Stimulated activated CD4-positive, alpha-beta T cell treated with anti-CD3 and anti-CD28 coated beads, Interleukin-1b, Interleukin-23, amount 100 ng/mL, for 1 hour (primary cell): ENCODE results near the gene SDR39U1.
"Not testable (repeated sequence)": the region's sequence is repeated elsewhere in the genome, so short reads cannot be mapped to it uniquely, and the experiment has no call there.

Experiments used
- DNase-seq, 2 donors: peaks; one replicate each; pipeline ENCODE4 v3.0.0-alpha.2; 2020; ENCODE audit warnings: low read depth in 2 of 2

The SDR39U1 gene, protein sequence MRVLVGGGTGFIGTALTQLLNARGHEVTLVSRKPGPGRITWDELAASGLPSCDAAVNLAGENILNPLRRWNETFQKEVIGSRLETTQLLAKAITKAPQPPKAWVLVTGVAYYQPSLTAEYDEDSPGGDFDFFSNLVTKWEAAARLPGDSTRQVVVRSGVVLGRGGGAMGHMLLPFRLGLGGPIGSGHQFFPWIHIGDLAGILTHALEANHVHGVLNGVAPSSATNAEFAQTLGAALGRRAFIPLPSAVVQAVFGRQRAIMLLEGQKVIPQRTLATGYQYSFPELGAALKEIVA

DNA sequence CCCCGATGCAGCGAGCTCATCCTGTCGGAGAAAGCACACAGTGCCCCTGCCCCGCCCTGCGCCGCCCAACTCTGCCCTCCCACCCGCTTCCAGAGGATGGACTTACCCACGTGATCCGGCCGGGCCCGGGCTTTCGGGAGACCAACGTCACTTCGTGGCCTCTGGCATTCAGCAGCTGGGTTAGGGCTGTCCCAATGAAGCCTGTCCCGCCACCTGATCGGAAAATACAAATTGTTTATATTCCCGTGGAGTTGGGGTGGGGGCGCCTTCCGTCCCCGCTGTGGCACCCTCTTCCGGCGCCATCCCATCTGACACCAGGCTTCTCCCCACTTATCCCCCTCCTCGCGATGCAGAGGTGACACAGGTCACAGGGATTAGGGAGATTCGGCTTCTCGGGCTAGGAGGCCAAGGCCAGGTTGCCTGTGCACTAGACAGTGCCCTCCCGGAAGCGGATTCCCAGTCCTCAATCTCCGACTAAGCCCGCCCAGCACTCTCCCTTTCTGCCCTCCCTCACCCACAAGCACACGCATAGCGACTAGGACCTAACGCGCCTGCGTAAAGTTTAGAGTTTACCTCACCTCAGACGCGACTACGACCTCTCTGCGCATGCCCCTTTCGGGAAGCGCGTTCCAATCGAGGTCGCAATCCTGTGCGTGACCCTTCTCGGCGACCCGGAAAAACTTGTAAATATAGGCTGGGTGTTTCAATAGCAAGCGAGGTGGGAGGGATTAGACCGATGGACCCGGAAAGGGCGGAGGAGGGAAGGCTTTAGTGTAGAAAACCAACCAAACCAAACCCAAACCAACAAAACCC is at the start of gene SDR39U1:
SDR39U1 (minus strand) TSS at position 537 of the 813 bp plus-strand sequence; CDS start at position 530, 7 bp downstream.
- peak; percentile 80 to 93 for DNase-seq

DNA sequence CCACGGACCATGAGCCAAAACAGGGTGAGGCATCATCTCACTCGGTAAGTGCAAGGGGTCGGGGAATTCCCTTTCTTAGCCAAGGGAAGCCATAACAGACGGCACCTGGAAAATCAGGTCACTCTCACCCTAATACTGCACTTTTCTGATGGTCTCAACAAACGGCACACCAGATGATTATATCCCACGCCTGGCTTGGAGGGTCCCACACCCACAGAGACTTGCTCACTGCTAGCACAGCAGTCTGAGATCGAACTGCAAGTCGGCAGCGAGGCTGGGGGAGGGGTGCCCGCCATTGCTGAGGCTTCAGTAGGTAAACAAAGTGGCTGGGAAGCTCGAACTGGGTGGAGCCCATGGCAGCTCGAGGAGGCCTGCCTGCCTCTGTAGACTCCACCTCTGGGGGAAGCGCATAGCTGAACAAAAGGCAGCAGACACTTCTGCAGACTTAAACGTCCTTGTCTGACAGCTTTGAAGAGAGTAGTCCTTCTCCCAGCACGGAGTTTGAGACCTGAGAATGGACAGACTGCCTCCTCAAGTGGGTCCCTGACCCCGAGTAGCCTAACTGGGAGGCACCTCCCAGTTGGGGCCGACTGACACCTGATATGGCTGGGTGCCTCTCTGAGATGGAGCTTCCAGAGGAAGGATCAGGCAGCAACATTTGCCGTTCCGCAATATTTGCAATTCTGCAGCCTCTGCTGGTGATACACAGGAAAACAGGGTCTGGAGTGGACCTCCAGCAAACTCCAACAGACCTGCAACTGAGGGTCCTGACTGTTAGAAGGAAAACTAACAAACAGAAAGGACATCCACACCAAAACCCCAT is 49.2 kb upstream of the SDR39U1 start:
- DNase-seq = not testable (repeated sequence)

DNA sequence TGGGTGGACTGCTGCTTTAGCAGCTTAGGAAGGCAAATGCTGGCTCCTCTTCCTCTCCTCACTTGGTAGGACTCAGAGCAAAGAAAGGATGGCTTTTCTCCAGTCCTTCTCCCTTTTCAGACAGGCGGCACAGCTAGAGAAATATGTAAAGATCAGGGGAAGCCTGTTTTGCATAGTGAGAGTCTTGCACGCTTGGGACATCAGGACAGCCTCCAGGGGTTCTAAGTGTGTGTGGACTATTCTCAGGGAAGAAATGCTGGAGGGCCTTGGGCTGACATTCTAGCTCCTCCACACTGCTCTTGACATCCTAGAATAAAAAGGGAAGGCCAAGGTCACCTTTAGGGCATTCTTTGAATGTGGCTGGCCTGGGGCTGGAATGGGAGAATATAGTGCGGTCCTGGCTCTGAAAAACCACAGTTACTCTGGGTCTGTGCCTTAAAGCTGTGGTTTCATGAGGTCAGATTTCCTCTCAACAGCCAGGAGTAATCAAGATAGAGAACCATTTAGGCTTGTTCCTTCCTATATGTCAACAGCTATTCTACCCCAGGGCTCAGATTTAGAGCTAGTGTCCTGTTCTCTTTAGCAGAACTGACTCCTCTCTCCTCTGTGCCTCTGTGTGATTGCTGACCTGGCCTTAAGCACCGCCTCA is 41.2 kb upstream of the SDR39U1 start:
- no peak for DNase-seq

DNA sequence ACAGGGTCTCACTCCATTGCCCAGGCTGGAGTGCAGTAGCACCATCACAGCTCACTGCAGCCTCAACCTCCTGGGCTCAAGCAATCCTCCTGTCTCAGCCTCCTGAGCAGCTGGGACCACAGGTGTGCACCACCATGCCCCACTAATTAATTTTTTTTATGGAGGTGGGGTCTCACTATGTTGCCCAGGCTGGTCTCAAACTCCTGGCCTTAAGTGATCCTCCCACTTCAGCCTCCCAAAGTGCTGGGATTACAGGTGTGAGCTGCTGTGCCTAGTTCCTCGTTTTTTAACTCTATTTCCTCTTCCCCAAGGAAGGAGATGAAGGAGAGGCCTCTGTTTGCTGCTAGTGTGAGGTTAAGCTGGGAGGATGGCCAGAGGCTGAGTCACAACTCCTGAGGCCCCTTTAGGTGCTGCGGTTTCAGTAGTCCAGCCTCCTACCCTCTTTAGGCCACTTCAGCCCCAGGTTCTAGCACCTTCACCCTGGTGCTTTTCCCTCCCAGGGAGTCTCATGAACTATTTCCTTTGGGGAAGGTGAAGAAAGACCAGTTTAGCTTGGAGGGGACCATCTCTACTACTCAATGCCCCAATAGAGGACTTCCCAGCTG is 40.2 kb upstream of the SDR39U1 start:
- not testable (repeated sequence) for DNase-seq

DNA sequence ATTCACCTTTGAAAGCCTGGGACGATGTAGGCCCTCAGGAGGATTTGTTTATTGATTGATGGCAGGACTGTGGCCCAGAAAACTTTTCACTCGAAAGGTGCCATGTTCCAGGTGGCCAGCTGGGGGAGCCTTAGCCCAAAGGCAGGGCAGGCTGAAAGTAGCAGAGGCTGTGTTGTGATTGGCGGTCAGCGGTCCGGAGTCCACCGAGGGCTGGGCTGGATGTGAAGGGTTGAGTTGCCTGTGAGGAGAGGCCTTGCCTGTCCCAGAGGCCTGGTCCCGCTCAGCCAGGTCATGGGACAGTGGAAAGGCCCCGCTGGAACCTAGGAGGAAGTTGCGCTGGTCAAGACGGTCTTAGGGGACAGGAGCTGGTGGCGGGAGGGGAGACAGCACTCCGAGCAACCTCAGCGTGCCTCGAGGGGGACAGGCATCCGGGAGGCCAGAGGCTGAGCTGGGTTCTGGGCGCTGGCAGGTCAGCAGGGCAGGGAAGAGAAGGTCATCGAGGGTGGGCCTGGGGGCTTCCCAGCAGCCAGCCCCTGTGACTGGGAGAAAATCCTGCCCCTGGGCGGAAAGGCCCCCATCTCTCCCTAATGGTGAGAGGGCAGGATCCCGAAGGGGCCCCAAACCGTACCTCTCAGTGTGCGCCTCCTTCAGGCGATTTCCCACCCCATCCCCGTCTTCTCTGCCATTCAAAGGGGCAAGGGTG is 39.2 kb upstream of the SDR39U1 start:
- DNase-seq = peak in 1 of 2 donors; percentile 21

DNA sequence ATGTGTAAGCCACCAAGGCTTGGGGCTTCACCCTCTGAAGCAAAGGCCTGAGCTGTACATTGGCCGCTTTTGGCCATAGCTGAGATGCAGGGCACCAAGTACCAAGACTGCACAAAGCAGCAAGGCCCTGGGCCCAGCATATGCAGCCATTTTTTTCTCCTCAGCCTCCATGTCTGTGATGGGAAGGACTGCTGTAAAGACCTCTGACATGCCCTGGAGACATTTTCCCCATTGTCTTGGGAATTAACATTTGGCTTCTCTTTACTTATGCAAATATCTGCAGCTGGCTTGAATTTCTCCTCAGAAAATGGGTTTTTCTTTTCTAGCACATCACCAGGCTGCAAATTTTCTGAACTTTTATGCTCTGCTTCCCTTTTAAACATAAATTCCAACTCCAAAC is 37.4 kb upstream of the SDR39U1 start:
- DNase-seq = not testable (repeated sequence)

DNA sequence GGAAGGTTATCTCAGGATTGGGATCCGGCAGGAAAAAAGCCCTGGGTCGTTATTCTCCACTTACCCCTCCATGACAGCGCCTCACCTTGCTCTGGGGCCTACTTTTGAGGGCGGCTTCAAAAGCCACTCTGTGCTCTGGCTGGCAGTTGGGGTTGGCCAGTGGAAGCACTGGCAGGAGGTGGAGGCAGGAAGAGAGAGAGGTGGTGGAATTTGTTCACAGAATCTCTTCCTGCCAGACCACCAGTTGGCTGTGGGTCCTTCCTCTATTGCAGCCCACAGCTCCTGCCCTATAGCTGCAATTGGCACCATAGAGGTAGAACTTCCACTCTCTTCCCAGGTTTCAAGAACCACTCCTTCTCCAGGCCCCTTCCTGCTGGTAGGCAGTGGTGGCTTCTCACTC is 32.7 kb upstream of the SDR39U1 start:
- DNase-seq = no peak

DNA sequence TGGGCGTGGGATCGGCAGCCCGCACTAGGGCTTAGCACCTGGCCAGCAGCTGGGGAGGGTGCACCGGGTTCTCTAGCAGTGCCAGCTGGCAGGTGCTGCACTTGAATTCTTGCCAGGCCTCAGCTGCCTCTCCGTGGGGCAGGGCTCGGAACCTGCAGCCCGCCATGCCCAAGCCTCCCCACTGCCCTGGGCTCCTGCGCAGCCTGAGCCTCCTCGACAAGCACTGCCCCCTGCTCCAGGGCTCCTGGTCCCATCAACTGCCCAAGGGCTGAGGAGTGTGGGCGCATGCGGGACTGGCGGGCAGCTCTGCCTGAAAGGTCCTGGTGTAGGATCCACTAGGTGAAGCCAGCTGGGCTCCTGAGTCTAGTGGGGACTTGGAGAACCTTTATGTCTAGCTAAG is 30.6 kb upstream of the SDR39U1 start:
- DNase-seq = no peak

DNA sequence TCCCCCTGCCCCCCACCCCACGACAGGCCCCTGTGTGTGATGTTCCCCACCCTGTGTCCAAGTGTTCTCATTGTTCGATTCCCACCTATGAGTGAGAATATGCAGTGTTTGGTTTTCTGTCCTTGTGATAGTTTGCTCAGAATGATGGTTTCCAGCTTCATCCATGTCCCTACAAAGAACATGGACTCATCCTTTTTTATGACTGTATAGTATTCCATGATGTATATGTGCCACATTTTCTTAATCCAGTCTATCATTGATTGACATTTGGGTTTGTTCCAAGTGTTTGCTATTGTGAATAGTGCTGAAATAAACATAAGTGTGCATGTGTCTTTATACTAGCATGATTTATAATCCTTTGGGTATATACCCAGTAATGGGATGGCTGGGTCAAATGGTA is 27.9 kb upstream of the SDR39U1 start:
- DNase-seq = not testable (repeated sequence)

DNA sequence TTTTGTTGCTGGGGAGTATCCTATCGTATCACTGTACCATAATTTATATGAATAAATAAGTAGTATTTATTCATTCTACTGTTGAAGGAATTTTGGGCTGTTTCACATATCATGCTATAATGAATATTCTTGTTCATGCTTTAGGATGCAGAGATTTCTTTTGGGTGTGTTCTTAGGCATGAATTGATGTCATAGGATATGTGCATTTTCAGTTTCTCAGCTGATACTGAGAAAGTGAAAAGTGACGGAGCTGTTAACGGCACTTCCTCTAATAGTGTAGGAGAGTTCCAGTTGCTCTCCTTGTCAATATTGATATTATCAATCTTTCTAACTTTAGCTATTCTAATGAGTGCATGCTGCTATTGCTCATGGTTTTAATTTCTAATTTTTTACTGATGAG is 23.2 kb upstream of the SDR39U1 start:
- no peak for DNase-seq

DNA sequence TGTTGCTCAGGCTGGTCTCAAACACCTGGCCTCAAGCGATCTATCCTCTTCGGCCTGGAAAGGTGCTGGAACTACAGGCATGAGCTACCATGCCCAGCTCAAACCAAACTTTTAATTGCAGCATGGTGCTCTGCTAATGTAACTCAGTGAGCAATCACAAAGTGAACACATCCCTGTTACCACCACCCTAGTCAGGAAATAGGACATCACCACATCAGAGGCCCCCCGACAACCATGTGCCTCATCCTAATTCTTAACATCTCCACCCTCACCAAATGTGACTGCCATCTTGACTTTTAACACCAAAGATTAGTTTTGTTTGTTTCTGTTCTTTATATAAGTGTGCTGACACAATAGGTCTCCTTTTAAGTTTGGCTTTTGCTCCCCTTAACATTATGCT is 22.8 kb upstream of the SDR39U1 start:
- DNase-seq = no peak

DNA sequence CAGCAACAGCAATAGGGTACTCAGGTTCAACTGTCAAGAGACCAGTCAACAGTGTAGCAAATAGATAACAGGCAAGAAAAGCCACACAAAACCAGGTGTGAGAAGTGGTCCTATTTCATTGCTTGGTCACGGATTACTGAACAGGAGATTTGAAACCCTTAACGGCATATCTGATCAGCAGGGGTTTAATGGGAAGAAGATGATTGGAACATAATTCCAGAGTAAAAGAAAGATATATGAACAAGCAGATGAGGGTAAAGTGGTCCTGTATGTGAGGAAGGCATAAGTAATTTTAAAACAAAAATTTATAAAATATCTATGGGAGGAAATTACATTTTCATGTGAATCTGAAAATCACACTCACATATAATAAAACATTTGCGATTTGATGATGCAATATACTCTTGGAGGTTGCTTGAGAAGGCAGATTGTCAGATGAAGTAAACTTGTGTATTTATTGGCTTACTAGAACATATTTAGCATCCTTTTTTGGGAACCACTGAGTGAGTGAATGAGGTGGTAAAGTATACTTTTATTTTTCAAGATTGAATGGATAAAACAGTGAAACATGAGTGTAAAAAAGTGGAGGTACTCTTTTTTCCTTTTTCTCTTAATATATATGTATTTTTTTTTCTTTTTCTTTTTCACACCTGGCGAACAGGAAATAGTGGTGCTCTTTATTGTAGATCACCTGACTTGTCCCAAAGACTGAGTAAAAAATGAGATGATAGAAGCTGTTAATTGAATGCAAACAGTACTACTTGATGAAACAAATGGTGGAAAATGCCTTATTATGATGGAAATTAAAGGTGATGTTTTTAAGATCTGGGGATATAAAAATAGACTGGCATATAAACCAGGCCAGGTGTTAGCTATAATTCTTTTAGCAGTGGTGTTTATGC is 21.6 kb upstream of the SDR39U1 start:
- no peak for DNase-seq

DNA sequence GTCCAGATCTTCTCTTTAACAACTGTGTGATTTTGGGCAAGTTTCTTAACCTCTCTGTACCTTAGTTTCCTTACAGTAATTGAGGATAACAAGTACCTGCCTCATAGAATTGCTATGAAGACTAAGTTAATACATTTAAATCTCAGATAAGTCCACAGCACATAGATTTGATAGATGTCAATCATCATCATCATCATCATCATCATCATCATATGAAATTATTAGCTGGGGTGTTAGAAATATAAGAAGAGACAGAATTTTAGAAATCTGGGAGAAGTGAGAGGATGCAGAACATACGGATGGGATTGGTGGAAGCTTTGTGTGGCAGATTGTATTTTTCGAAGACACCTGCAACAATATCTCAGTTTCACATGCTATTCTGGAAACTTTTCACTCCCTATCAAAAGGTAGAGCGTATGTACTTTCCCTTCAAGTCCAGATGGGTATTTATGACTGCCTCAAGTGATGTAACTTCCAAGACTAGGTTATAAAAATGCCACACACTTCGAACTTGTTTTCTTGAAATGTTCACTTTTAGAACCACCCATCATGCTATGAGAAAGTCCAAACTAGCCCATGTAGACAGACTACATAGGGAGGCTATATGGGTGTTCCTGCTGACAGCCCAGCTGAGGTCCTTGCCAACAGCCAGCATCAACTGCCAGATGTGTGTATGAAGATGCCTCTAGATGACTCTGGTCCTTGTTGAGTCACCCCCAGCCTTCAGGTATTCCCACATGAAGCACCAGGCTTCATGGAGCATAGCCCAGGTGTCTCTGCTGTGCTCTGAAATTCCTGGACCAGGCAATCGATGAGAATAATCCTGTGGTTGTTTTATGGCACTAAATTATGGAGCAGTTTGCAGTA is 20.7 kb upstream of the SDR39U1 start:
- DNase-seq = no peak

DNA sequence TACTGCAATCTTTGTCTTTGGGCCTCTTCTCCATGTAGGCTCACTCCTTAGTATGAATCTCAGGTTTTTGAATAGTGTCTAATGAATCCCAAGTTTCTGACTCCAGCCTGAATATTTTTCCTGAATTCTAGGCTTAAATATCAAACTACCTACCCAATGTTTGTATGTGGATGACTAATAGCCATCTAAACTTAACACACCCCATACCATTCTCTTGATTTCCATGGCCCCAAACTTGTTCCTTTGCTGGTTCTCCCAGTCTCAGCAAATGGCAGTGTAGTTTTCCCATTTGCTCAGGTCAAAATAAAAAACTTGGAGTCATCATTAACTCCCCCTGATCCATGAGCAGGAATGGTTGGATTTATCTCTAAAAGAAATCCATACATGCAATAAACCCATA is 18.8 kb upstream of the SDR39U1 start:
- no peak for DNase-seq

DNA sequence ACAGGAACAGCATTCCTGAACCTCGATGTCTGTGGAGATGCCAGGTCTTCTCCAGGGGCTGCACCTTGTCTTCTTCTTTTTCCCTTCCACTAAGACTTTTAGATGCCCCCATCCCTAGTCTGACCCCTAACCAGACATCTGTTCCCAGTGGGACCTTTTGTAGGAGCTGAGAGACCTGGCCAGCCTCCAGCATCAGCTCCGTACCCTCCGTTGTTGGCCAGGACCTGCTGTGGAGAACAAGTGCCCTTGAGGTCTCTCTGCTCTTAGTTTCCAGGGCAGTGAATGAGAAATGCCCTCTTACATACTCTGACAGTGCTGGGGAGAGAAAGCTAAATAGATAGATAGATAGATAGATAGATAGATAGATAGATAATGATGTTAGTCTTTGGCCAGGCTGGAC is 16.8 kb upstream of the SDR39U1 start:
- DNase-seq = no peak

DNA sequence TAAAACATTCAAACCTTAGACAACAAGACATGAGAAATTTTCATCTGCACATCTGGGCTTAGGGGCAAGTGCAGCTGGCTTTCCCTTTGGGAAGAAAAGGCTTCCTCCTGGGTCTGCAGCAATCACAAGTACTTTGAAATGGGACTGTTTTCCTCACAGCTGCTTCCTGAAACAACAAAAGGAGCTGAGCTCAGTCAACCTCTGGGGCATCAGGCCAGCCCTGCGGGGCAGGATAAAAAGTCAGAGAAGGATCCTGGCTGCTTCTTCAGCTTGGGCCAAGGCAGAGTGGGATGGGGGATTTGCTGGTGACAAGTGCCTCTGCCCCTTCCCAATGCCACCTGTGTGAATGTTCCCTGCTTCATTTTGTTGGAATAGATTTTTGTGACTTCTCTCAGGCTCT is 16.2 kb upstream of the SDR39U1 start:
- DNase-seq = no peak

DNA sequence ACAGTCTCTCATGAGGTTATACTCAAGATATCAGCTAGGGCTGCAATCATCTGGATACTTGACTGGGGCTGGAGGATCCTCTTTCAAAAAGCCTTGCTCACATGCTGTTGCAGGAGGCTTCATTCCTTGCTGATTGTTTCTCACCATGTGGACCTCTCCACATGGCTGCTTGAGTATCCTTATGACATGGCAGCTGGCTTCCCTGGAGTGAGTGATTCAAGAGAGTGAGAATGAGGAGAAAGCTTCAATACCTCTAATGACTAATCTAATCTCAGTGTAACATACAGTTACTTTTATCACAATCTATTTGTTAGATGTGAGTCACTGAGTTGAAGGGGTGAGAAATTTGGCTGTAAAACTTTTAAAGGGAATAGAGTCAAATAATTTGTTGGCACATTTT is 14.4 kb upstream of the SDR39U1 start:
- DNase-seq = no peak

DNA sequence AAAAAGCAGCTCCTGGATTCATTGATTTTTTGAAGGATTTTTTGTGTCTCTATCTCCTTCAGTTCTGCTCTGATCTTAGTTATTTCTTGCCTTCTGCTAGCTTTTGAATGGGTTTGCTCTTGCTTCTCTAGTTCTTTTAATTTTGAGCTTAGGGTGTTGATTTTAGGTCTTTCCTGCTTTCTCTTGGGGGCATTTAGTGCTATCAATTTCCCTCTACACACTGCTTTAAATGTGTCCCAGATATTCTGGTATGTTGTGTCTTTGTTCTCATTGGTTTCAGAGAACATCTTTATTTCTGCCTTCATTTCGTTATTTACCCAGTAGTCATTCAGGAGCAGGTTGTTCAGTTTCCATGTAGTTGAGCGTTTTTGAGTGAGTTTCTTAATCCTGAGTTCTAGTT is 8.3 kb upstream of the SDR39U1 start:
- DNase-seq = not testable (repeated sequence)
